Activated CD8-positive, alpha-beta T cell treated with anti-CD3 and anti-CD28 coated beads for 36 hours (primary cell): Measurements from ENCODE around the gene ADPRHL1. TPM values are rescaled to one million over a fixed set of nuclear protein-coding genes. Genes with fewer than 3 reads are reported as not detected.
A peak's percentile ranks its signal among the peaks of the same experiment; 100 is the strongest.

ENCODE experiments used
- ATAC-seq: fragments of 200-7000 bp; cut with Tn5 transposase; one replicate; pipeline ENCODE4 v1.10.0; 2021; ENCODE audit warnings: mild to moderate bottlenecking, moderate library complexity
- CTCF ChIA-PET: fragments of 350-600 bp; sonication (Branson Sonifier 250); formaldehyde crosslinking; loops from one replicate; lab custom pipeline; 2021; ENCODE audit warnings: antibody characterized with exemption; lab: Charles Lee
- POLR2A ChIA-PET: fragments of 350-600 bp; sonication (Branson Sonifier 250); formaldehyde crosslinking; loops from one replicate; lab custom pipeline; 2021; ENCODE audit warnings: antibody characterized with exemption; lab: Charles Lee
- DNase-seq: peaks from one replicate; pipeline ENCODE4 v3.0.0-alpha.2; 2020
- H3K27ac Mint-ChIP-seq: one replicate; pipeline ENCODE4 v1.8.0; 2021; ENCODE audit warnings: mild to moderate bottlenecking, mixed read lengths
- H3K27me3 Mint-ChIP-seq: one replicate; pipeline ENCODE4 v1.8.0; 2021; ENCODE audit warnings: mixed read lengths
- H3K36me3 Mint-ChIP-seq: one replicate; pipeline ENCODE4 v1.8.0; 2021; ENCODE audit warnings: low read depth, mixed read lengths
- H3K4me1 Mint-ChIP-seq: one replicate; pipeline ENCODE4 v1.8.0; 2021; ENCODE audit warnings: low read depth, mixed read lengths
- H3K4me3 Mint-ChIP-seq: one replicate; pipeline ENCODE4 v1.8.0; 2021; ENCODE audit warnings: mild to moderate bottlenecking, moderate library complexity, mixed read lengths
- H3K9me3 Mint-ChIP-seq: one replicate; pipeline ENCODE4 v1.8.0; 2021; ENCODE audit warnings: mixed read lengths
- CTCF ChIP-seq: fragments of 200-600 bp; IDR thresholded peaks from one replicate; pipeline ENCODE4 v1.8.0; 2022; ENCODE audit warnings: antibody characterized with exemption, mild to moderate bottlenecking
- intact Hi-C: fragments of 100-400 bp; cut with micrococcal nuclease; formaldehyde crosslinking; loops from one replicate; pipeline ENCODE4 v1.10.0; 2022
- total RNA-seq, 2 experiments: library from RNA; stranded (reverse); gene quantifications; one replicate each; pipeline ENCODE4 v1.2.3, GENCODE V29; 2021

The ADPRHL1 gene
- total RNA-seq, 2 experiments from 2014 or later: 0.23 to 0.36 TPM

- Mint-ChIP-seq H3K36me3 (no peaks in the 10 kb centered on the region), H3K4me1 (no peaks in the 10 kb centered on the region), H3K27ac (no peak overlapping the region), H3K4me3 (no peak overlapping the region), H3K9me3 (peaks cover 4% of the 10 kb centered on the region), H3K27me3 (no peaks in the 10 kb centered on the region)
- POLR2A ChIA-PET: no interaction called here
- DNase-seq (peak; percentile 45), ATAC-seq (peak; percentile 30)
- CTCF ChIA-PET: no interaction called here
- TF ChIP-seq CTCF: no peak
- intact Hi-C loops: no loop called here
Measured at GRCh38 chr13:113350065-113350937, 103.0 kb downstream of the ADPRHL1 start.

Other genes with a start within 250 kb of the ADPRHL1 start
- 10 to 100 TPM; 75.8 to 79.0 TPM for gene PCID2, start 244.8 kb downstream of the ADPRHL1 start, total RNA-seq
- 10 to 100 TPM; 81.5 to 81.7 TPM for gene CUL4A, start 243.9 kb downstream of the ADPRHL1 start, total RNA-seq
- 10 to 100 TPM; 37.0 to 42.6 TPM for gene LAMP1, start 156.2 kb downstream of the ADPRHL1 start, total RNA-seq
- gene GRTP1, start 89.4 kb downstream of the ADPRHL1 start, total RNA-seq: not detected
- gene DCUN1D2, start 37.2 kb upstream of the ADPRHL1 start, total RNA-seq: 10 to 100 TPM; 13.4 to 14.7 TPM
- gene TFDP1, start 131.3 kb upstream of the ADPRHL1 start, total RNA-seq: 100 to 1,000 TPM; 174 to 184 TPM
- not detected for gene ATP4B, start 204.7 kb upstream of the ADPRHL1 start, total RNA-seq
- gene GRK1, start 213.7 kb upstream of the ADPRHL1 start, total RNA-seq: under 1 TPM; 0.07 to 0.09 TPM